HEK293T (cell line): ENCODE measurements around the gene KDM8.
A peak's percentile ranks its signal among the peaks of the same experiment; 100 is the strongest.

Experiments
- CTCF ChIA-PET: fragments of 350-600 bp; formaldehyde crosslinking; extraction: SDS; loops from one replicate; lab custom pipeline; 2021; ENCODE audit warnings: antibody characterized with exemption, inconsistent platforms; lab: Yijun Ruan, JAX
- POLR2A ChIA-PET: fragments of 350-600 bp; formaldehyde crosslinking; extraction: SDS; loops from one replicate; lab custom pipeline; 2020; ENCODE audit warnings: antibody characterized with exemption, inconsistent platforms; lab: Yijun Ruan, JAX
- DNase-seq: peaks from one replicate; pipeline ENCODE4 v3.0.0; 2012; ENCODE audit warnings: mixed read lengths; ENCODE audit errors: extremely low spot score
- ARNT ChIP-seq: fragments of 450-650 bp; IDR thresholded peaks from 2 replicates; pipeline ENCODE4 v1.6.1; 2017; ENCODE audit warnings: mild to moderate bottlenecking
- BHLHE40 ChIP-seq: fragments of 450-650 bp; IDR thresholded peaks from 2 replicates; pipeline ENCODE4 v1.6.1; 2016; ENCODE audit warnings: mild to moderate bottlenecking, moderate library complexity, borderline replicate concordance
- CTBP1 ChIP-seq: fragments of 450-650 bp; IDR thresholded peaks from 2 replicates; pipeline ENCODE4 v1.6.1; 2016; ENCODE audit warnings: borderline replicate concordance
- ELF4 ChIP-seq: fragments of 450-650 bp; IDR thresholded peaks from 2 replicates; pipeline ENCODE4 v1.6.1; 2017; ENCODE audit warnings: antibody characterized with exemption
- FOXA1 ChIP-seq: fragments of 450-650 bp; IDR thresholded peaks from 2 replicates; pipeline ENCODE4 v1.6.1; 2016; ENCODE audit warnings: mild to moderate bottlenecking
- FOXK2 ChIP-seq: fragments of 450-650 bp; IDR thresholded peaks from 2 replicates; pipeline ENCODE4 v1.6.1; 2016; ENCODE audit warnings: mild to moderate bottlenecking
- FOXM1 ChIP-seq: fragments of 450-650 bp; IDR thresholded peaks from 2 replicates; pipeline ENCODE4 v1.6.1; 2017; ENCODE audit warnings: mild to moderate bottlenecking, borderline replicate concordance
- HDGF ChIP-seq: fragments of 450-650 bp; IDR thresholded peaks from 2 replicates; pipeline ENCODE4 v1.6.1; 2017; ENCODE audit warnings: antibody characterized with exemption, borderline replicate concordance
- L3MBTL2 ChIP-seq: fragments of 450-650 bp; conservative IDR thresholded peaks from 2 replicates; pipeline ENCODE4 v1.6.1; 2016; ENCODE audit warnings: mild to moderate bottlenecking
- LEF1 ChIP-seq: fragments of 450-650 bp; IDR thresholded peaks from 2 replicates; pipeline ENCODE4 v1.6.1; 2017; ENCODE audit warnings: mild to moderate bottlenecking, borderline replicate concordance
- NFRKB ChIP-seq: fragments of 450-650 bp; IDR thresholded peaks from 2 replicates; pipeline ENCODE4 v1.6.1; 2016; ENCODE audit warnings: mild to moderate bottlenecking, moderate library complexity
- SP1 ChIP-seq: fragments of 450-650 bp; IDR thresholded peaks from 2 replicates; pipeline ENCODE4 v1.6.1; 2017
- SUZ12 ChIP-seq: fragments of 450-650 bp; IDR thresholded peaks from 2 replicates; pipeline ENCODE4 v1.6.1; 2016; ENCODE audit warnings: mild to moderate bottlenecking
- TARDBP ChIP-seq: fragments of 450-650 bp; IDR thresholded peaks from 2 replicates; pipeline ENCODE4 v1.6.1; 2016
- ZNF384 ChIP-seq: fragments of 450-650 bp; IDR thresholded peaks from 2 replicates; pipeline ENCODE4 v1.6.1; 2016
- TF ChIP-seq, protein P1 (sequence below): fragments of 450-650 bp; IDR thresholded peaks from 2 replicates; pipeline ENCODE4 v1.6.1; 2016

KDM8 gene

DNA sequence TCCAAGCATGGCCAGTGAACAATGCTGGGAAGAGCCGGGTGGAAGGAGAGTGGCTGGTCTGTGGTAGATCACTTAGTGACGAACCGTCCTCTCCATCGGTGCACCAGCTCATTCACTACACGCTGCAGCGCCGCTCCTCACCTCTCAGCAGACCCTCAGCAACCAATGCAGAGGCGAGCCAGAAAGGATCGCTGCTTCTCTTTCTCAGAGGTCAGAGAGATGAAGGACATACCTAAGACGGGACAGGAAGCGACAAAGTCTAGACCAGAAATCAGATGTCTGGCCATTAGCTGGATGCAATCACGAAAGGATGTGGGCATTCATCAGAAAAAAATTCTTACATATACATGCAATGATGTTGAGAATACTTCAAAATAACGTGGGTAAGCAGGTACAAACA is 38.3 kb downstream of the KDM8 start:
- TF ChIP-seq NFRKB (no peak), FOXM1 (no peak)
- ChIA-PET CTCF (no interaction called here), POLR2A (no interaction called here)
- DNase-seq: no peak

DNA sequence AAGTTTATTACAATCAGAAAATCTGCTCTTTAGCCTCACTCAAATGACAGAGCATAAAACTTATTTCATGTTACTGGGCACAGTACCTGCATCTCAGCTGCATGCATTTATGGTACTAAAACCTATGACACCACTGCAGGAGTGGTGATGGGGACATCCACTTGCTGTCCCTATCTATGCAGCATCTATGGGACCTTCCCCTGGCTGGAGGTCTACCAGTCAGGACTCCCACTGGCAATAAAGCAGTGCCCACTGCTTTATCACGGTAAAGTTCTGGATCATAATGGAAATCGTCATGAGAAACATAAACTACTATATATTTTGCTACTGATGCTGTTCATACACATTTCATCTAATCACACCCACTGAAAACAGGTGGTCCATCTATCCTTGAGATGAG is 39.1 kb downstream of the KDM8 start:
- POLR2A ChIA-PET: interaction anchor here (2.4 kb wide), 1 partner anchor 38 kb away, joined by 8 read pairs; the partner anchor contains the start of gene KDM8
- CTCF ChIA-PET: interaction anchor here (1.6 kb wide), 1 partner anchor 8 kb away, joined by 10 read pairs; no protein-coding TSS in a partner anchor
- TF ChIP-seq SP1 (no peak), NFRKB (no peak), FOXA1 (no peak), L3MBTL2 (no peak), LEF1 (no peak), HDGF (no peak), FOXK2 (no peak), ARNT (no peak), CTBP1 (no peak), TARDBP (no peak)
- TF ChIP-seq, protein P1, sequence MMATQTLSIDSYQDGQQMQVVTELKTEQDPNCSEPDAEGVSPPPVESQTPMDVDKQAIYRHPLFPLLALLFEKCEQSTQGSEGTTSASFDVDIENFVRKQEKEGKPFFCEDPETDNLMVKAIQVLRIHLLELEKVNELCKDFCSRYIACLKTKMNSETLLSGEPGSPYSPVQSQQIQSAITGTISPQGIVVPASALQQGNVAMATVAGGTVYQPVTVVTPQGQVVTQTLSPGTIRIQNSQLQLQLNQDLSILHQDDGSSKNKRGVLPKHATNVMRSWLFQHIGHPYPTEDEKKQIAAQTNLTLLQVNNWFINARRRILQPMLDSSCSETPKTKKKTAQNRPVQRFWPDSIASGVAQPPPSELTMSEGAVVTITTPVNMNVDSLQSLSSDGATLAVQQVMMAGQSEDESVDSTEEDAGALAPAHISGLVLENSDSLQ: no peak
- DNase-seq: no peak

DNA sequence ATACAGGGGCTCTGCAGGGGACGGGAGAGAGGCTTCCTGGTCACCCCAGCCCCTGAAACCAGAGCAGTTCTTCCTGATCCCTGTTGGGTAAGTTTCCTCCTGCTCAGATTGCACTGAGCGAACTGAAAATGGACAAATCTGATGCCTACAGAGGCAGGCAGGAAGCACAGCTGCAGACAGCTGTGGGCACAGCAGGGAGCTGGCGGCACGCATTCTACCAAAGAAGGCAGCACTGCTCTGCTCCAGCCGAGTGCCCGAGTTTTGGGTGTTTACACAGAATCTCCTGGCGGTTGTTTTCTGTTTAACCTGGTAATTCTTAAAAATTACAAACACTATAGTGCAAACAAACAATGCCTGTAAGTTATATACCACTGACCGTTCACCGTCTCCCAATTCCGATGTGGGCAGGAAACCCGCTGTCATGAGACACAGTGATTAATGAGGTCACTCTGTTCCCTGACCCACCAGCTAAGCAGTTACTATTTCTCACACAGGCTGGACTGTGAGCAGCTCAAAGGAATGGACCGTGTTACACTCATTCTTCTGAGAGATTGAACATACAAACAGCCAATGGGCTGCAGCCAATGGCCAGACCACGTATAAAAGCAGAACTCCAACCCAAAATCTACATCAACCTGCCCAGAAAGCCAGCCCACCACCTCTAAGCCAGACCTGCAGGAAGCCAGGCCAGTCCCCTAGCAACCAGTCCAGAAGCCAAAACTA is 39.7 kb downstream of the KDM8 start:
- DNase-seq: no peak
- ChIA-PET CTCF (interaction anchor here (0.6 to 1.6 kb wide), 2 partner anchors 8 to 17 kb away, joined by 4 to 10 read pairs; no protein-coding TSS in a partner anchor), POLR2A (interaction anchor here (1.5 to 2.4 kb wide), 2 partner anchors 25 to 39 kb away, joined by 5 to 8 read pairs; partner anchors contain the start of genes KDM8 and NSMCE1)

DNA sequence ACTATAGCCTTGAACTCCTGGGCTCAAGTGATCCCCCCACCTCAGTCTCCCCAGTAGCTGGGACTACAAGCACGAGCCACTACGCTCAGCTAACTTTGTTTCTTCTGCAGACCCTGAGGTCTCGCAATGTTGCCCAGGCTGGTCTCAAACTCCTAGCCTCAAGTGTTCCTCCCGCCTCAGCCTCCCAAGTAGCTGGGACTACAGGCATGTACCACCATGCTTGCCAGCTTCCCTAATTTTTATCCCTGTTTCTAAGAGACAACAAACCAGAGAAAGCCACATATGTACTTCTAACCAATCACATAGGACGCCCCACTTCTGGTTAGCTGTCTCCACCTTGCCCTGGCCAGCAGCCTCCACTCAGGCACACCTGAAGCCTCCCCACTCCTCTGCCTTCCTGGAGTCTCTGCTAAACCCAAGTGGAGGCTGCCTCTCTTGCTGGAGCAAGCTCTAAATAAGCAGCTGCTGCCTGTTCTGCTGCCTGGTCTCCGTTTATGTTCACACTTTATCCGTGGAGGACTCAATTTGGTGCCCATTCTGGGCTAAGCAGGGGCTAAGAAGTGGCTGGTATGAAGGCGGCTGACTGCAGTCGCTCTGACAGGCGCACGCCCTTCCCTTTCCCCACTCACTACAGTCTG is 40.5 kb downstream of the KDM8 start:
- TF ChIP-seq NFRKB (no peak), SUZ12 (no peak), HDGF (no peak), LEF1 (no peak), TARDBP (no peak), FOXM1 (no peak), FOXK2 (no peak), ARNT (no peak), ELF4 (no peak), ZNF384 (no peak), BHLHE40 (no peak), CTBP1 (no peak), L3MBTL2 (no peak), FOXA1 (no peak), SP1 (no peak)
- TF ChIP-seq, protein P1: no peak
- ChIA-PET CTCF (interaction anchor here (0.6 to 1.6 kb wide), 2 partner anchors 9 to 17 kb away, joined by 4 to 10 read pairs; no protein-coding TSS in a partner anchor), POLR2A (interaction anchor here (1.5 to 2.4 kb wide), 2 partner anchors 25 to 40 kb away, joined by 5 to 8 read pairs; partner anchors contain the start of genes KDM8 and NSMCE1)
- no peak for DNase-seq

More for the DNA sequence above, 39.7 kb downstream of the KDM8 start:
- TF ChIP-seq, protein P1: peak; percentile 84
- TF ChIP-seq ARNT: no peak

DNA sequence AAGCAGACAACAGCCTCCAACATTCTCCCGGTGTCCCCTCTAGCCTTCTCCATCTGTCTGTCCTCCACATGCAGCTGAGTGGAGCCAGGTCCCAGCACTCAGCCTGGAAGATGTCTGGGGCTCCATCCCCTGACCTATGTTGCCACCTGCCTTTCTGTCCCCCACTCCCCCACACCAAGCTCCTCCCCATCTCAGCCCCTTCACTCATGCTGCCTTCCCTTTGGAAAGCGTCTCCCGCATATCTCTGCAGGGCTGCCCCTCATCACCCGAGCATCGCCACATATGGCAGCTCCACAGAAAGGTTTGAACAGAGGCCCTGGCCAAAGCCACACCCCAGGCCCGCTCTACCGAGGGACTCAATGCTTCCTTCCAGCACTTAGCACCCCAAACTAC is 41.0 kb downstream of the KDM8 start:
- POLR2A ChIA-PET: interaction anchor here (2.4 kb wide), 1 partner anchor 40 kb away, joined by 8 read pairs; the partner anchor contains the start of gene KDM8
- CTCF ChIA-PET: interaction anchor here (1.6 kb wide), 1 partner anchor 9 kb away, joined by 3 read pairs; no protein-coding TSS in a partner anchor
- DNase-seq: no peak
- TF ChIP-seq NFRKB (no peak), HDGF (no peak), SP1 (no peak), FOXA1 (no peak)

DNA sequence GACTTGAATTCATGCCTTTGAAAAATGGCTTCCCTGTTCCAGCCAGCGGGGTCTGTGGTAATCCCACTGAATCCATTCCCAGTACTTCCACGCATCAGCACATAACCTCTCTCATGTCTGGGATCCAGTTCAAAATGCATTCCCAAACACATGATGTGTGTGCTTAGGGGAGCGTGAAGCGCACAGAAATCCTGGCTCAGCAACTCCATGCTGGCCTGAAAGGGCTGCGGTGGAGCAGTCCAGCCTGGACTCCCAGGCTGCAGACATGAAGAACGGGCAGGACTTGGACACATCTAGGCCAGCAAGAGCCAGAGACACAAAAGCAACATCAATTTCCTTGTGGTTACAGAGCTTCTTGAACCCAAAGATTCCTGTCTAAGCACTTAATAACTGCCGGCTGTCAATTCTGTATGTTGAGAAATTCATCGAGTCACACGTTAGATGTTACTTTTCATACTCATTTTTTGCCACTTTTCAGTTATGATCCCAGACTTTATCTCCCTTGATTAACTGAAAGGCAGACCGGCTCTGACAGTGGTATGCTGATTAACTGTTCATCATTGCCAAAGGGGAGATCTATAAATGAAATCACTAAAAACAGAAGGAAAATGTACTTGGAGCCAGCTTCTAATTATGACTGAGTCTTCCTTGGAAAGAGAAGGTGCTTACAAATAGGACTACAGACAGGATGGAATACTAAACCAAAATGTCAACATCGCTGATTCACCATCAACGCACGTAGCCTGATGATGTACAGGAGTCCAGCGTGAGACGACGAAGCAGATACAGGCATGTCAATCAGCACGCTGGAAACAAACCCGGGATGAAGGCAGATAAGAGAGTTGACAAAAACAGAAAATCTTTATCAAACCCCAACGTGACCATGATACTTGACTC is 42.2 kb downstream of the KDM8 start:
- no peak for TF ChIP-seq NFRKB
- ChIA-PET CTCF (interaction anchor here (1.6 kb wide), 1 partner anchor 11 kb away, joined by 3 read pairs; no protein-coding TSS in a partner anchor), POLR2A (no interaction called here)
- DNase-seq: no peak
